Activated T-helper 1 cell treated with Interleukin-2 at 50 U/mL for 16 hours (primary cell): ENCODE results near the gene CA4.

ENCODE experiments used
- DNase-seq: peaks from one replicate; pipeline ENCODE4 v3.0.0-alpha.2; 2020; ENCODE audit warnings: low read depth

CA4 gene

GRCh38 chr17:60130466-60130865 is 19.3 kb upstream of the CA4 start:
- no peak for DNase-seq

- DNase-seq, result no peak
These were observed 15.2 kb upstream of the CA4 start for GRCh38 chr17:60134396-60135150.

- DNase-seq, result peak; percentile 61
These were observed 14.4 kb upstream of the CA4 start for GRCh38 chr17:60135151-60135950.

- no peak for DNase-seq
These were observed 13.7 kb upstream of the CA4 start for GRCh38 chr17:60135951-60136666.

- no peak for DNase-seq
These were observed 12.0 kb upstream of the CA4 start for GRCh38 chr17:60137731-60138130.

- no peak for DNase-seq
These were observed 10.9 kb upstream of the CA4 start for GRCh38 chr17:60138769-60139437.

GRCh38 chr17:60139438-60140285 is 10.1 kb upstream of the CA4 start:
- DNase-seq, result peak; percentile 47

GRCh38 chr17:60141111-60142018 is 8.4 kb upstream of the CA4 start:
- no peak for DNase-seq

- DNase-seq, result peak; percentile 54
These were observed 6.8 kb upstream of the CA4 start for GRCh38 chr17:60142872-60143499.

- no peak for DNase-seq
These were observed 4.5 kb upstream of the CA4 start for GRCh38 chr17:60145006-60145935.

GRCh38 chr17:60146206-60146605 is 3.6 kb upstream of the CA4 start:
- DNase-seq, result no peak

GRCh38 chr17:60147553-60148223 is 2.1 kb upstream of the CA4 start:
- no peak for DNase-seq

- DNase-seq, result no peak
These were observed 1.4 kb upstream of the CA4 start for GRCh38 chr17:60148373-60148772.

- no peak for DNase-seq
These were observed 1.6 kb downstream of the CA4 start for GRCh38 chr17:60151355-60151754.

- DNase-seq, result no peak
These were observed 4.0 kb downstream of the CA4 start for GRCh38 chr17:60153606-60154390.

- DNase-seq, result no peak
These were observed 5.0 kb downstream of the CA4 start for GRCh38 chr17:60154616-60155426.
